NCI-H524 (cell line): ENCODE data around the gene THRSP.

Source experiments
- DNase-seq, 2 experiments: peaks; one replicate each; lab custom pipeline; 2025; lab: John Stamatoyannopoulos, UW

THRSP gene

DNA sequence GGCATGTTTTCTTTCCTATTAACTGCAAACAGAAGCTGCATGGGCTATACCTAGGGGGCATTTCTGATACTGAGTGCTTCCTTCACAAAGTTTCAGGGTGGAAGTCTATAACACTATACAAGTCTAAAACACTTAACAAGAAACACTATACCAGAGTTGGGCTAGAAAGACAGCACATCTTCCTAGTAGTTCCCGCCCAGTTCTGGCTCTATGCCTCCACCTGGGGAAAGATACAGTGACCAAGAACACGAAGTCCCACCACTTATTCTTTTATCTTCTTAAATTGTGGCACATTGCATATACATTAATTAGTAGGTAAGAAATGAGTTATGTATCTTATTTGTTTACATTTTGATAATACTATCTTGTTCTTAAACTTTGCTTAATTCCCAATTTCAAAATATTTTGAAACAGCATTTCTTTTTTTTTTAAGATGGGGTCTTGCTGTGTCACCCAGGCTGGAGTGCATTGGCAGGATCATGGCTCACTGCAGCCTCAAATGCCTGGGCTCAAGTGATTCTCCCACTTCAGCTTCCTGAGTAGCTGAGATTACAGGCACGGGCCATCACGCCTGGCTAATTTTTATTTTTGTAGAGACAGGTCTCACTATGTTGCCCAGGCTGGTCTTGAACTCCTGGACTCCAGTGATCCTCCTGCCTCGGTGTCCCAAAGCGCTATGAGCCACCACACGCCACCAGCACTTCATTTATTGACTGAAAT lies 34.2 kb downstream of the THRSP start:
- no peak for DNase-seq

DNA sequence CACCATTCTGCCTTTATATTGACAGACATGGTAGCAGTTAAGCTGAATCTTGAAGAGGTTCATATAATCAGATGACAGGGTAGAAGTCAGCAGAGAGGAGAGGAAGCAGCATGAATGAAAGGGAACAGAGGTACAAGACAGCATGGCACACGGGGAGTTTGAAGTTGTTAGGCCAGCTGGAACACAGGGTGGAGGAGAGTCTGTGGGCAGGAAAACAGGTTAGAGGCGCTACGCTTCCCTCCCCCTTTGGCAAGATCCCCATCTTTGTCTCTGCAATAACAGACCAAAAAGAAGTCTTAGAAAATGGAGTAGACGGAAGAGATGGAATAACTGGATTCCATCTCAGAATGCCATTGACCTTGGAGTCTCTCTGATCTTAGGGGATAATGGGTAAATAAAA lies 36.0 kb downstream of the THRSP start:
- no peak for DNase-seq

DNA sequence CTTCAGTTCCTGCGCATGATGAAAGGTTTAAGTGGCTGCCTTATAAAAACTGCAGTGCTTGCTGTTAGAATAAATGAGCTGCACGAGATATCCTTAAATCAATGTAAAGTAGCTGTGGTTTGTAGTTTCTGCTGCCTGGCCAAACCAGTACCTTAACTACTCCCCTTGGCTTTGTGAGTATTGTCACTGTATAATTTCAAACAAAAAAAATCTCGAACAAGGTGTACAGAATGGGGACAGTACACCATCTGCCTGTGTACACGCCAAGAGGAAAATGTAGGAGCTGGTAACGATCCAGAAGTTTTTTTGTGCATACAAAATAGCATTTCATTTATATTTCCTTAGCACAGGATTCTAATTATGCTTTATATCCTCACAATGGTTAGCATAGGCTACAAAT lies 36.6 kb downstream of the THRSP start:
- no peak for DNase-seq

DNA sequence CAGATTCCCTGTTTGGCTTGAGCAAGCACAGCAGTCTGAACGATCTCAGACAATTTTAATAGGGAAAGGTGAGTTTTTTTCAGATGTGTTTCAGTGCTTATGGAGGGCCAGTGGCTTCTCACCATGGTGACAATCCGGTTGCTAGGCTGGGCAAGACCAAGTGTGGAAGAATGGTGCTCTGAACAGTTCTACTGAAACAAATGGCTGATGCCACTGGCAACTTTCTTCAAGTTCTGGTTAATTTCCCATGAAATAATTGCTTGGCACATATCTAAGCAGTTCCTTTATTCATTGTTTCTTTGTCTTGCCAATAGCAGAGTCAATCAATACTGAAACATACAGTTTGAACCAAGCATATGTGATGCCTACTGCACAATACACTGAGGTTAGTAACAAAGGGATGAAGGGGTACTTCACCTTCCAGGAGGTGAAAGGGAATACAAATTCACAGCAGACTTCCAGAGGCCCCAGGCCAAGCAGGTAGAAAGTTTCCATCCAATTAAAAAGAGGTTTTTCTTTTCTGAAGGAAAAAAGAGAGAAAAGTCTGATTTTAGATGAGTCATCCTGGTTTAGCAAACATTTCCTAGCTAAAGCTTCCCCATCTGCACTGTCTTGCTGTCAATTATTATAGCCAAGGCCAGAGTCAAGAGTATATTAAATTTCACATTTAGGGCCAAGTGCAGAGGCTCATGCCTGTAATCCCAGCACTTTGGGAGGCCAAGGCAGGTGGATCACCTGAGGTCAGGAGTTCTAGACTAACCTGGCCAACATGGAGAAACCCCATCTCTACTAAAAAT lies 37.2 kb downstream of the THRSP start:
- DNase-seq, result peak in 1 of 2 experiments; percentile 30

DNA sequence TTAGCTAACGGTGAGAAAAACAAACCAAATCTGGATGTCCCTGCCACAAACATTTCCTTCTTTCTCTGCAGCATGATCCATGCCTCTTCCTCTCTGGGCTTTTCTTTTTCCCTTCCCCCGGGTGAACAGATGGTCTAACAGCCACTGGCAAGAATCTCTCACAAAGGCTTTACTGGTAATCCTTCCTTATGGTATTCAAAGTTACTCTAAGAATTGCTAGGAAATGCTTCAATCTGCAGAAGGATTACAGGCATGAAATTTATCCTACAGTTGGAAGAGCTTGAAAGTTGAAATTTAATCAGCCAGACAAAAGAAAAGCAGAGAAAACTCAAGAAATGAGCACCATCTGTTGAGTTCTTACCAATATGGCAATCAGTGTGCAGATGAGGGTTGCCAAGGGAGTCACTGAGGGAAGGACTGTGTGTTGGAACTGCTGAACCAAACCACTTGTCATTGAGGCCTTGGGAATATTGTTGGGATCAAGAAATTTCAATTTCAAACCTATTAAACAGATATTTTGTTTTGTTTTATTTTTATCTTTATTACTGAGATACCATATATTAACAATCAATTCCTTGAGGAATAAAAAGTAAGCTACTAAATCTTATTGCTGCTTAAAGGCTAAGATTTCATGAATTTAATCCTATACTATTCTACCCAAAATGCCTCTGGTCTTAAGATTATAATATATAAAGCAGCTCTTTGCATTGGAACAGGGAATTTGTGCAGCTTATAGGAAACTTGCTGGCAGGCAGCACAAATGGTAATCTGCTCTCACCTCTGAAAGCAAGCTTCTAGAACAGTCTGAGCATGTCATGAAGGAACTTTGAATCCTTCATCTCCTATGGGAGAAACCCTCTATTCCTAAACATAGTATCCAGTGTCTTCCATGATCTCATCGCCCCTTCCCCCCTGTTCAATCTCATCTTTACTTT lies 45.7 kb downstream of the THRSP start:
- DNase-seq, result peak; percentile 97 to 98

DNA sequence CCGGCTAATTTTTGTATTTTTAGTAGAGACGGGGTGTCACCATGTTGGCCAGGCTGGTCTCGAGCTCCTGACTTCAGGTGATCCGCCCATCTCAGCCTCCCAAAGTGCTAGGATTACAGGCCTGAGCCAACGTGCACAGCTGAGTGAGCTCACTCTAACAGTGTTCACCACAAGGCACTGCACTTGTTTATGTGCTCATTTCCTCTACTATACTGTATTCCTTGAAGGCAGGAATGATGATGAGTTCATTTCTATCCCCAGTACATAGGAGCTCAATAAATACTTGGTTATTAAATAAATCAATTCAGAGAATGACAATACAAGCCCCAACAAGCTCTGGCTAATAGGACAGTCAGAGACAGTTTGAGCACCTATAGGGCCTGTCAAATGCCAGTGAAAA lies 46.7 kb downstream of the THRSP start:
- DNase-seq, result no peak

DNA sequence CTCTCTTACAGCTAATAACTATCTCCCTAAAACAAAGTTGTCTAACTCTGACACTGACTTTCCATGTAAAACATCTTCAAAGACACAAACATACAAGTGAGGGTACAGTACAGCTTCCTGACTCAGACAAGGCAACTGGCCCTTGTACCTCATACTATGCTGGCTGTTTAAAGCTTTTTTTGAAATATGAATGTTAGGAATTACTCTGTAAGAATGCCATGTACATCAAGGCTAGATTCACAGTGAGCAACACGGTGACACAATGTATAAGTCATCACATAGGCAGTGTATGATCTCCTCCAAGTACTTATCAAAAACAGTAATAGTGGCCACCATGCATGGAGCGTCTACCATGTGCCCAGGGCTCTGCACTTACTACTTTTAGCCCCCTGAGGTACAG lies 47.2 kb downstream of the THRSP start:
- no peak for DNase-seq

DNA sequence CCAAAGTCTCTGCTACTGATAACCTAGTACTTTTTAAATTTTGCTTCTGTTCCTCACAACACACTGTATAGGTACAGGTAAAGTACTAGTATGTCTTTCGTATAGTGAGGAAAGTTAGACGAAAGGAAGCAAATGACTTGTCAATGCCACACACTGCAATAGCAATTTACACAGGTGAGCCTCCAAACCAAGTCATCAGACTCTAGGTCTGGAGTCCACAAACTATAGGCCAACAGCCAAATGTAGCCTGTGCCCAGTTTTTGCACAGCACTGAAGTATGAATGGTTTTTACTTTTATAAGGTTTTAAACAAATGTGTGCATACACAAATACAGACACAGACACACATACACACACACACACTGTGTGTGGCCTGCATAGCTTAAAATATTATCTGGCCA lies 47.6 kb downstream of the THRSP start:
- DNase-seq, result no peak

DNA sequence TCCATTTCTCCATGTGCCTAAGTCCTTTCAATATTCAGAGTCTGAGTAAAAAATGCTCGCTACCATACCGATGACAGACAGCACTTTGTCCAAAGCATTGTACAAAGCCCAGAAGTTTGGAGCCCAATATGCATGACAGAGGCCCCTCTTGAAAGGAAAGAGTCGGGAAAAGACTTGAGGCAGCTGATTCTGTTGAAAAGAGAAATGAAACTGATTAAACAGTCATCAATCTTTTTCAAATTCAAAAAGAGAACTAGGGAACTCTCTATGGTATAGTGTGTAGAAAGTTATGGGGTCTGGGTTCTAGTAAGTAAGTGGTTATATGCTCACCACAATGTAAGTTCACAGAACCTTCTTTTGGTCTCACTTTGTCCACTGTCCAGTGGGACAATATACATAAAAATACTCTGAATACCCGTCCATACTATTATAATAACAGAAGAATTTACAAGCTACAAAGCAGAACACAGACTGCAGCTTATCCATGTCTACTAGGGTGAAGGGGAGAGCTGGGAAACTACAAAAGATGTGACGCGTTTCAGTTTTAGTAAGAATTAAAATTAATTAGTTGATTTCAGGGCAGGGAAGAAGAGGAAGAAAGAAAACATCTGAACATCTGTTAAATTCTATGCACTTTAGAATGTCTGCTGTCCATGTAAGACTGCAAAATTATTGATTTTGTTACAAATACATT lies 49.1 kb downstream of the THRSP start:
- no peak for DNase-seq
